HCT116 (cell line): Measurements from ENCODE around the gene GPR31. TPM values are rescaled to one million over a fixed set of nuclear protein-coding genes. Genes with fewer than 3 reads are reported as not detected.
"Not testable (repeated sequence)": the region's sequence is repeated elsewhere in the genome, so short reads cannot be mapped to it uniquely, and the experiment has no call there.

Experiments used
- ATAC-seq: fragments of 200-7000 bp; cut with Tn5 transposase; 2 replicates; pipeline ENCODE4 v1.9.1; 2020; ENCODE audit warnings: mild to moderate bottlenecking, moderate library complexity
- BruUV-seq: library from RNA; stranded (reverse); fragments of 400-500 nt; replicated peaks from 2 replicates; lab custom pipeline; 2021; lab: Mats Ljungman, UMichigan
- CTCF ChIA-PET: fragments of 300-600 bp; sonication (Branson Sonifier 250); formaldehyde crosslinking; loops from one replicate; lab custom pipeline; 2021; ENCODE audit warnings: antibody characterized with exemption; lab: Charles Lee
- POLR2A ChIA-PET: fragments of 300-600, 350-600 bp; sonication (Branson Sonifier 250); formaldehyde crosslinking; loops from one replicate; lab custom pipeline; 2021; ENCODE audit warnings: antibody characterized with exemption; lab: Charles Lee
- RAD21 ChIA-PET, 2 experiments: fragments of 300-600 bp; sonication (Branson Sonifier 250); formaldehyde crosslinking; loops; one replicate each; lab custom pipeline; 2023; ENCODE audit warnings: low total read pairs in 2 of 2; ENCODE audit not compliant: uncharacterized antibody in 2 of 2, unreplicated experiment in 2 of 2, low non-redundant PET in 1 of 2; lab: Charles Lee
- DNase-seq: peaks from one replicate; pipeline ENCODE4 v3.0.0-alpha.2; 2010; ENCODE audit warnings: low read depth, low spot score
- H2AFZ ChIP-seq: fragments of 200-600 bp; shearing (Covaris generic), sonication (generic); 2 replicates; pipeline ENCODE4 v1.6.1; 2017; ENCODE audit warnings: low read depth, mixed run types, mixed read lengths, antibody characterized with exemption, low read length; ENCODE audit not compliant: poor library complexity, severe bottlenecking
- H3K27ac ChIP-seq: 2 replicates; pipeline ENCODE4 v1.5.1; 2012; ENCODE audit warnings: low read depth, low read length
- H3K27me3 ChIP-seq: fragments of 200-600 bp; sonication (generic); 2 replicates; pipeline ENCODE4 v1.6.1; 2016; ENCODE audit warnings: mixed run types, low read length, mixed read lengths; ENCODE audit not compliant: insufficient read depth
- H3K36me3 ChIP-seq, 2 experiments: fragments of 200-500 bp in 1 of 2; fragments of 200-600 bp in 1 of 2; sonication (Bioruptor generic) in 1 of 2; sonication (generic) in 1 of 2; 2 replicates each; pipeline versions ENCODE4 v1.5.1 to v1.6.1; 2014 to 2016; ENCODE audit warnings: low read length in 2 of 2, inconsistent platforms in 1 of 2, mixed read lengths in 1 of 2, mixed run types in 1 of 2; ENCODE audit not compliant: insufficient read depth in 2 of 2, control insufficient read depth in 1 of 2
- H3K4me1 ChIP-seq, 2 experiments: fragments of 200-600 bp in 1 of 2; sonication (generic) in 1 of 2; 2 replicates each; pipeline versions ENCODE4 v1.5.1 to v1.6.1; 2012 to 2017; ENCODE audit warnings: low read length in 2 of 2, inconsistent platforms in 1 of 2, mild to moderate bottlenecking in 1 of 2, mixed read lengths in 1 of 2, mixed run types in 1 of 2, moderate library complexity in 1 of 2; ENCODE audit not compliant: insufficient read depth in 2 of 2, control insufficient read depth in 1 of 2
- H3K4me2 ChIP-seq: fragments of 200-600 bp; sonication (generic); 2 replicates; pipeline ENCODE4 v1.6.1; 2017; ENCODE audit warnings: mixed run types, low read length, mixed read lengths
- H3K4me3 ChIP-seq, 2 experiments: fragments of 200-600 bp in 1 of 2; sonication (generic) in 1 of 2; replicated peaks in 1 of 2; 2 replicates each; pipeline ENCODE4 v1.5.1; 2011 to 2016; ENCODE audit warnings: low read length in 2 of 2, control low read depth in 1 of 2, low read depth in 1 of 2, mild to moderate bottlenecking in 1 of 2, mixed read lengths in 1 of 2, mixed run types in 1 of 2
- H3K79me2 ChIP-seq: fragments of 200-600 bp; sonication (generic); 2 replicates; pipeline ENCODE4 v1.6.1; 2017; ENCODE audit warnings: mild to moderate bottlenecking, mixed run types, low read length, moderate library complexity, mixed read lengths; ENCODE audit not compliant: insufficient read depth
- H3K9ac ChIP-seq: fragments of 200-600 bp; sonication (generic); 2 replicates; pipeline ENCODE4 v1.6.1; 2016; ENCODE audit warnings: low read length, mixed read lengths
- H3K9me2 ChIP-seq: fragments of 200-600 bp; sonication (generic), shearing (Covaris generic); 2 replicates; pipeline ENCODE4 v1.6.1; 2017; ENCODE audit warnings: mixed run types, mild to moderate bottlenecking, moderate library complexity; ENCODE audit not compliant: insufficient read depth
- H3K9me3 ChIP-seq, 2 experiments: fragments of 200-500 bp in 1 of 2; fragments of 200-600 bp in 1 of 2; sonication (Bioruptor generic) in 1 of 2; sonication (generic) in 1 of 2; 2 replicates each; pipeline ENCODE4 v1.6.1; 2014 to 2017; ENCODE audit warnings: low read length in 2 of 2, mixed read lengths in 2 of 2, inconsistent platforms in 1 of 2, low read depth in 1 of 2, mild to moderate bottlenecking in 1 of 2, mixed run types in 1 of 2, moderate library complexity in 1 of 2; ENCODE audit not compliant: control insufficient read depth in 1 of 2, insufficient read depth in 1 of 2
- H4K20me1 ChIP-seq: fragments of 200-600 bp; sonication (generic), shearing (Covaris generic); 2 replicates; pipeline ENCODE4 v1.6.1; 2017; ENCODE audit warnings: mixed run types, mild to moderate bottlenecking, moderate library complexity; ENCODE audit not compliant: insufficient read depth
- CBX3 ChIP-seq: IDR thresholded peaks from 2 replicates; pipeline ENCODE4 v1.6.1; 2012; ENCODE audit warnings: low read depth
- FOSL1 ChIP-seq: IDR thresholded peaks from 2 replicates; pipeline ENCODE4 v1.6.1; 2012; ENCODE audit warnings: low read depth
- JUND ChIP-seq: IDR thresholded peaks from 2 replicates; pipeline ENCODE4 v1.6.1; 2012
- SP1 ChIP-seq: IDR thresholded peaks from 2 replicates; pipeline ENCODE4 v1.6.1; 2012; ENCODE audit warnings: low read depth
- intact Hi-C: fragments of 100-400 bp; cut with micrococcal nuclease; formaldehyde crosslinking; loops from 2 replicates; pipeline ENCODE4 v1.10.0; 2022
- total RNA-seq: library from RNA; stranded (reverse); gene quantifications from one replicate; pipeline ENCODE4 v1.2.1, GENCODE V29; 2021; ENCODE audit not compliant: unreplicated experiment
- TF ChIP-seq, protein P1 (sequence below): IDR thresholded peaks from 2 replicates; pipeline ENCODE4 v1.6.1; 2012; ENCODE audit warnings: low read depth
- TF ChIP-seq, protein P2 (sequence below): IDR thresholded peaks from 2 replicates; pipeline ENCODE4 v1.6.1; 2012

The GPR31 gene
- total RNA-seq, 1 experiment from 2014 or later, result not detected

DNA sequence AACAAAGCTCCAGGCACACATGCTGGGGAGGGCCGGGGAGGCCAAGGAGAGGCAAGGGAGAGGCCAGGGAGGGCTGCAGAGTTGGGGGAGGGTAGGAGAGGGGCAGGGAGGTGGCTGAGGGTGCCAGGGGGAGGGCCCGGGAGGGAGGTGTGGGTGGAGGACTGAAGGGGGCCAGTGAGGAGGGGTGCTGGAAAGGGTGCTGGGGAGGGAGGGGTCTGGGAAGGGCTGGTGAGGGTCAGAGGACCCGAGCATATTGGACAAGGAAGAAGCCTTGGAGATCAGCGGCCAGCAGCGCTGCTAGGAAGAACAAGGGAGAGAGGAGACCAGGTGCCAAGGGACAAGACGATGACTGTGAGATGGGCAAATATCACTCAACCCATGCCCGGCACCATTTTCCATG is 49.7 kb upstream of the GPR31 start (continued):
- TF ChIP-seq, protein P1, sequence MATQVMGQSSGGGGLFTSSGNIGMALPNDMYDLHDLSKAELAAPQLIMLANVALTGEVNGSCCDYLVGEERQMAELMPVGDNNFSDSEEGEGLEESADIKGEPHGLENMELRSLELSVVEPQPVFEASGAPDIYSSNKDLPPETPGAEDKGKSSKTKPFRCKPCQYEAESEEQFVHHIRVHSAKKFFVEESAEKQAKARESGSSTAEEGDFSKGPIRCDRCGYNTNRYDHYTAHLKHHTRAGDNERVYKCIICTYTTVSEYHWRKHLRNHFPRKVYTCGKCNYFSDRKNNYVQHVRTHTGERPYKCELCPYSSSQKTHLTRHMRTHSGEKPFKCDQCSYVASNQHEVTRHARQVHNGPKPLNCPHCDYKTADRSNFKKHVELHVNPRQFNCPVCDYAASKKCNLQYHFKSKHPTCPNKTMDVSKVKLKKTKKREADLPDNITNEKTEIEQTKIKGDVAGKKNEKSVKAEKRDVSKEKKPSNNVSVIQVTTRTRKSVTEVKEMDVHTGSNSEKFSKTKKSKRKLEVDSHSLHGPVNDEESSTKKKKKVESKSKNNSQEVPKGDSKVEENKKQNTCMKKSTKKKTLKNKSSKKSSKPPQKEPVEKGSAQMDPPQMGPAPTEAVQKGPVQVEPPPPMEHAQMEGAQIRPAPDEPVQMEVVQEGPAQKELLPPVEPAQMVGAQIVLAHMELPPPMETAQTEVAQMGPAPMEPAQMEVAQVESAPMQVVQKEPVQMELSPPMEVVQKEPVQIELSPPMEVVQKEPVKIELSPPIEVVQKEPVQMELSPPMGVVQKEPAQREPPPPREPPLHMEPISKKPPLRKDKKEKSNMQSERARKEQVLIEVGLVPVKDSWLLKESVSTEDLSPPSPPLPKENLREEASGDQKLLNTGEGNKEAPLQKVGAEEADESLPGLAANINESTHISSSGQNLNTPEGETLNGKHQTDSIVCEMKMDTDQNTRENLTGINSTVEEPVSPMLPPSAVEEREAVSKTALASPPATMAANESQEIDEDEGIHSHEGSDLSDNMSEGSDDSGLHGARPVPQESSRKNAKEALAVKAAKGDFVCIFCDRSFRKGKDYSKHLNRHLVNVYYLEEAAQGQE, result no peak
- TF ChIP-seq SP1, result no peak

DNA sequence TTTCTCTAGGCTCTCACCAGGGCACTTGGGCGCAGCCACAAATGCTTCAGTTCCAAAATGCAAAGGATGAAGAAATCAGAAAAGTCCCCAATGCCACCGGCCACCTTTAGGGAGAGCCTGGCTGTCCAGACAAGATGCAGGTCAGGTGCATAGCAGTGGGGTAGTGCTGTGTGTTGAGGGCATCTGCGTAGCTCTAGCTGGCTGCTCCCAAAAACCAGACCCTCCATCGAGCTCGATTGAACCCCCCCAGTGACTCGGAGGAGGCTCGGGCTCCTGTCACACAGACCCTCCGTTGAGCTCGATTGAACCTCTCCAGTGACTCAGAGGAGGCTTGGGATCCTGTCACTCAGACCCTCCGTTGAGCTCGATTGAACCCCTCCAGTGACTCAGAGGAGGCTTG is 47.5 kb upstream of the GPR31 start:
- POLR2A ChIA-PET, H3K9ac ChIP-seq, intact Hi-C loops, H3K4me3 ChIP-seq, H3K9me3 ChIP-seq, H2AFZ ChIP-seq, H4K20me1 ChIP-seq, RAD21 ChIA-PET, H3K9me2 ChIP-seq, ATAC-seq, BruUV-seq, H3K36me3 ChIP-seq, DNase-seq, H3K4me1 ChIP-seq, H3K27ac ChIP-seq, H3K4me2 ChIP-seq, H3K79me2 ChIP-seq, CTCF ChIA-PET: not testable (repeated sequence)
- H3K27me3 ChIP-seq, result peaks cover 25% of the 10 kb centered on the region

DNA sequence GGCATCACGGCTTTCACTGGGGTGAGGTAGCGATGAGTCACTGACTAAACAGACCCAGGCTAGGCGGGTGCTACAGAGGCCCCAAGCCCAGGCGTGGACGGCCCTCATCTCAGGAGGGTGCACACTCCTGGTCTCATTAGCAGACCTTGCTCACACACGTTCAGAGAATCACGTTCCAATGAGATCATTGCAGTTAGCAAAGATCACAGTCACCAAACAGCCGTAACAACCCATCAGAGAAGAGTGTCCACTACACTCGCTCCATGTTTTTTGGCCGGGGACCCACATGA is 46.2 kb upstream of the GPR31 start:
- H3K27ac ChIP-seq, H3K9me3 ChIP-seq, H3K79me2 ChIP-seq, BruUV-seq, intact Hi-C loops, POLR2A ChIA-PET, H3K9ac ChIP-seq, H3K4me1 ChIP-seq, H3K4me3 ChIP-seq, H4K20me1 ChIP-seq, CTCF ChIA-PET, H2AFZ ChIP-seq, H3K36me3 ChIP-seq, H3K9me2 ChIP-seq, RAD21 ChIA-PET: not testable (repeated sequence)
- H3K4me2 ChIP-seq, result peak overlapping the region; percentile 49; the same call in 1 of the 2 replicates
- peak; percentile 18 for DNase-seq
- H3K27me3 ChIP-seq, result peaks cover 35% of the 10 kb centered on the region
- peak; percentile 28; the same call in 1 of the 2 replicates for TF ChIP-seq SP1
- TF ChIP-seq CBX3, result 0 out of 2 replicates have a peak, but pooled peaks have one; percentile 60
- TF ChIP-seq FOSL1, result peak; percentile 55; the same call in 1 of the 2 replicates
- TF ChIP-seq JUND, result peak; percentile 58
- TF ChIP-seq, protein P2, sequence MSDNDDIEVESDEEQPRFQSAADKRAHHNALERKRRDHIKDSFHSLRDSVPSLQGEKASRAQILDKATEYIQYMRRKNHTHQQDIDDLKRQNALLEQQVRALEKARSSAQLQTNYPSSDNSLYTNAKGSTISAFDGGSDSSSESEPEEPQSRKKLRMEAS, result peak; percentile 45
- ATAC-seq, result peak; percentile 99

DNA sequence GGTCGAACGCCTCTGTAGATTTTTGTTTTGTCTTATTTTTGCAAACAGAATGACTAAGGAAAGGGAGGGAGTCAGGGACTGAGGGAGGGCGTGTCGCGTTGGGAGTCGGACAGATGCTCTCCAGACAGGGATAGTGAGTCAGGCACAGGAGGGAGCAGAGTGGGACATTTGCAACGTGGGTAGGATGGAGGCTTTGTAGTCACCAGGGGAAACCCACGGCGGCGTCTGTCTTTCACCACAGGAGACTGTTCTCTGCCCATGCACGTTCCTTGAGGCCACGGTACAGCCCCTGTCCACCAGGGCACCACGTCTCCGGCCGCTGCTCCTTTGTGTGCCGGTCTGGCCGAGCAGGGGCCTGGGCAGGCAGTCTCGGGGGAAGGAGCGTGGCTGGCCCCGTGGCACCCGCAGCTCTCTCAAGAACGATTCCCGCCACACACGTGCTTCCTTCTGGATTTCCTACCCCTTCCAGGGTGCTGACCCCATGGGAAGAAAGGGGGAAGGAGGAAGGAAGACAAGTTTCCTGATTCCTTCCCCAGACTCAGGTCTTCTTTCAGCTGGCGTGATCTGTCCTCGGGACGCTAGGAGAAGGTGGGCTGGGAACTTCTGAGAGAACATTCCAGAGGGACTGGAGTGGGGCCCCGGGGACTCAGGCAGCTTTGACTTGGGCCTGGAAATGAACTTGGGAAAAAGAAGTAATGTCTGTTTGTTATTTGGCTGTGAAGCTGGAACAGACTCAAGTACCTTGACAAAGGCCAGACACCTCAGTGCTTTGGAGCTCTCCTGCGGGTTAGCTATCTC is 45.7 kb upstream of the GPR31 start:
- ATAC-seq, result peak; percentile 40
- not testable (repeated sequence) for H3K4me3 ChIP-seq

More for the DNA sequence above, 45.7 kb upstream of the GPR31 start:
- H3K27ac ChIP-seq, POLR2A ChIA-PET, H3K9me3 ChIP-seq, H4K20me1 ChIP-seq, RAD21 ChIA-PET, H3K9ac ChIP-seq, intact Hi-C loops, CTCF ChIA-PET, H3K36me3 ChIP-seq, H2AFZ ChIP-seq, H3K4me1 ChIP-seq, BruUV-seq, H3K9me2 ChIP-seq, DNase-seq, H3K79me2 ChIP-seq: not testable (repeated sequence)
- Histone ChIP-seq H3K4me2 (peak overlapping the region; percentile 49), H3K27me3 (peaks cover 36% of the 10 kb centered on the region)
